GM19240 (cell line): Measurements from ENCODE around the gene ARHGAP26.

Experiments
- DNase-seq: peaks from one replicate; pipeline ENCODE4 v3.0.0; 2011; ENCODE audit warnings: low spot score; ENCODE audit not compliant: insufficient read length

Gene ARHGAP26

DNA sequence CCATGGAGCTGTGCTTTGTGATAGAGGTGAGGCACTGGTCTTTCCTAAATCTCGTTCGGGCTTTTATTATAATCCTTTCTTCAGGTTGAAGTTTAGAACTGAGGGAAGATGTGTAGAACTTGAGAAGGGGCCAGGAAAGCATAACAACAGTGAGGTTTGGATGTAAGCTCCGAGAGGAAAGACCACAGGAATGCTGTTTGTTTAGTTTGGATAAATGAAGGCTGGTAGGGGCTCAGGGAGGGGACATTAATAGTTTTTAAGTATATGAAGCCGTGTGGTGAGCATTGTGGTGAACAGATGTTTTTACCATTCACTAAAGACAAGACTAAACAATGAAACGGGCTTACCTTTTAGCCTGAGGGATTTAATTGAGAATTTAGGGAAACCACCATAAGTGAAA lies 130.8 kb downstream of the ARHGAP26 start:
- no peak for DNase-seq

DNA sequence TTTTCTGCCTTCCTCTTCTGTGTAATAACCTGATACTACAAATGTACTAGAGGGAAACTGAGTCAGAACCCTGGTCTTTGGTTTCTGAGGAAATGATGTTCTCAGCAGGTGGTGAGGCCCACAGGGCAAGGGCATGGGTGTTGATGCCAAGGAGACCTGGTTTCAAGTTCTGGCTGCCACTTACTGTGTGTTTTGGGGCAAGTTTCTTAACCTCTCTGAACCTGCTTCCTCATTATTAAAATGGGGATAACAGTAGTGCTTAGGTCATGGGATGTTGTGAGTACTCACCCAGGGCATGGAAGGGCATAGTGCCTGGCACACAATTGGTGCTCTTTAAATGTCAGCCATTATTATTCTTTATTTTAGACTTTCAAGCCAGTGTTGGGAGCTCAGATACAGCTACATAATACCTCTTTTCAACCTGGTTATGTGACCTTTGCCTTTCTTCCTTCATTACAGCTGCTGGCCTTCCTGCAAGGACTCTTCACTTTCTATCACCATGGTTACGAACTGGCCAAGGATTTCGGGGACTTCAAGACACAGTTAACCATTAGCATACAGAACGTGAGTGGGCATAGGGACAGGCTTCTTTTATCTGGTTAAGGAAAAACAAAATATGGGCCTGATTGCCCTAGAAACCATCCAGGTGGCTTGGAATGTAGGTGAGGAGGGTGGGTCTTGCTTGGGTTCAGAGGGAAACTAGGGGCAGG lies 131.5 kb downstream of the ARHGAP26 start:
- DNase-seq: no peak

DNA sequence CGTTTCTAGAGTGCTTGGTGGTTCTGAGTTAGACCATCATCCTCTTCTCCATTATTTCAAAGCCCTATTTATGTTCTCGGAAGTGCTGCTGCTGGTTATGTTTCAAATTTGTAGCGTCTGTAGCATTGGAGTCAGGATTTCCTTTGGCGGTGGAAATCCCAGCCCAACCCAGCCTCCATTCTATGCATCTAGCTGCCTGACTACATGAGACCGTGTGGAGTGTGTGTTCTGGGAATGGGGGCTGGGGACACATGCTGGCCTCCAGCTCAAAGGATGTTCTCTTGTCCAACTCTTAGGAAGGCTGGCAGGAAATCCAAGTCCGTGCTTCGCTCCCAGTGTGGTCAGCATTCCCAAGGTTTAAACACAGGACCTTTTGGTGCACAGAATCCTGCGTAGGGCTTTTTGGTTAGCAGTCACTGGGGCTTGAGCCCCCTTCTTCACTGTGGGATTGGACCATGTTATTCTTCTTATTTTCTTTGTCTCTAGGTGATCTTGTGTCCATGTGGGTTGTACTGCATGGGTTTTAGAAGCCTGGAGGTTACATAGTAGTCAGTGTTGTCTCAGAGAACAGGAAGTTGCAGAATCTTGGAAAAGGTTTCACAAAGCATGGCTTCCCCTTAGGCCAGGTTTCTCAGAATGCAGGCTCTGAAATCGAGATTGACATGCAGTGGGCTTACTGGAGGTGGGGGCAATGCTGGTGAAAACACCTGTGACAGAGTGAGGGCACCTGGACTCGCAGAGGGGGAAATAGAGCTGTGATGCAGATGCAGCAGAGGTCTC lies 132.2 kb downstream of the ARHGAP26 start:
- DNase-seq: no peak

DNA sequence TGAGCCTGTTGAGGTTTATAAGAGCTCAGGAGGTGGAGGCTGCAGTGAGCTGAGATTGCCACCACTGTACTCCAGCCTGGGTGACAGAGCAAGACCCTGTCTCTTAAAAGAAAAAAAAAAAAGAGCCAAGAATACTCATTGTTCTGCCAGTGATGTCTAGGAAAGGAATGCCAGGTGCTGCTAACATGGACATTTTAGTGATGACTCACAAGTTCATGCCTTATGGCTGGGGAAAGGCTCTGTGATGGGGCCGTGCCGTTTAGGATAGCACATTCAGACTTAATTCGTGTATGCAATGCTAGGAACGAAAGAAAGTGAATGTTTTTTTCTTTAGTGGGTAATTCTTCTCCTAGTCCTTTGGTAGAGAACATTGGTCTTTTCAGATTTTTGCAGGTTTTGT lies 134.2 kb downstream of the ARHGAP26 start:
- DNase-seq: no peak

DNA sequence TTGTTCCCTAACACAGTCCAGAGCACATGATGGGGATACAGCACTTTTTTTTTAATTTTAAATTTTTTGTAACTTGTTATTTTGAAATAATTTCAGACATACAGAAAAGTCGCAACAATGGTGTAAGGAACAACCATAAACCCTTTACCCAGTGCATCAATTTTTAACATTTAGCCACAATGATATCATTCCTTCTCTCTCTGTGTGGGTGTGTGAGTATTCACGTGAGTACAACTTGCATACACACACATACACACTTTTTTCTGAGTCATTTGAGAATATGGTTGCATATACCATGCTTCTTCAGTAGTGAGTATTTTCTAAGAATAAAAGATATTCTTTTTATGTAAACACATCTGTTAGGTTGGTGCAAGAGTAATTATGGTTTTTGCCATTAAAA lies 135.2 kb downstream of the ARHGAP26 start:
- no peak for DNase-seq

DNA sequence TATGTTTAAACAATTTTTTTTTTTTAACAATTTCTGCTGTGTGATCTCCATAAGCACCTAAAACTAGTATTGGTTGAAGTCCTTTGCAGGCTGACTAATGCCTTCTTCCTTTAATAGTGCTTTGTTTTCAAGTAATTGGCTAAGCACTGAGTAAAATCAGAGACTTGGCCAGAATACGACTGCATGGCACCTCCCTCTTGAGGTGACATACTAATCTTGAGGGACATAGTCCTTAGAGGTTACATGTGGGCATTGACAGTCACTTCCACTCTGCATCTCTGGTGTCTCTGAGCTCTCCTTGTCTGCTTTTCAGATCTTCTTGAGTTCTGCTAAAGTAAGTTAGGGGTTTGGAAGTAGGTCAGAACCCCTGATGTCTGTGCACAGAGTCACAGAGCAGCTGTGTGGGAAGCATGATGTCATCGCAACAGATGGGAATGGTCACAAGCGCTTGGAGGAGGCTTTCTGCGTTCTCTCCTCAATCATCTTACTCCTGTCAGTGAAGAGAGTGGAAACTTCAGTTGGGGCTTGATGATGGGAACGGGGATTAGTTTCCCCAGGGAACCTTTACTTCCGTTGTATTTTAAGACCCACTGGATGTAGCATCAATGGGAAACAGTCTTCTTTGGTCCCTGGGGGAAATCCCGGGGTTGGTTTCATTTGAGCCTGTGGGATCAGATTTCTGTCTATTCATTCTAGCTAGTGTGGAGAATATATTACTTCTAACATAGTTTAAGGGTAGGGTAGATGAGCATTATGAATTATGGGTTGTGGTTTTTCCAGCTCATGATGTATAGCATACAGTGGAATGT lies 136.9 kb downstream of the ARHGAP26 start:
- DNase-seq: no peak

DNA sequence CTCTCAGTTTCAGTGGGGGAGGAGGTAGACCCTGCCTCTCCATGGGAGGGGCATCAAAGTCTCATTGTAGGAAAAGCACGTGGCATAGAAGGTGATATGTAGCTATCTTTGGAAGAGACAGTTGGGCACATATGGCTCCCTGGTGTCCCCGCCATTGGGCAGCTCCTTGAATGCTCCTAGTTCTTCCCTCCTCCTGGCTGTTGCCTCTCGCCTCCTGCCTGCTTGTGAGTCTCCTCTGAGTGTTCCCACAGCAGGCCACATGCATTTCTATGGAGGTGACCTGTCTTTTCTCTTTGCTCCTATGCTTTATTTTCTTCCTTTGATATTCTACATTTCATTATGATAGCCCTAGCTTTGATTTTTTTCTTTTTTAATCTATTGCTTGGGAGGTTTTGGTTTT lies 138.5 kb downstream of the ARHGAP26 start:
- no peak for DNase-seq

DNA sequence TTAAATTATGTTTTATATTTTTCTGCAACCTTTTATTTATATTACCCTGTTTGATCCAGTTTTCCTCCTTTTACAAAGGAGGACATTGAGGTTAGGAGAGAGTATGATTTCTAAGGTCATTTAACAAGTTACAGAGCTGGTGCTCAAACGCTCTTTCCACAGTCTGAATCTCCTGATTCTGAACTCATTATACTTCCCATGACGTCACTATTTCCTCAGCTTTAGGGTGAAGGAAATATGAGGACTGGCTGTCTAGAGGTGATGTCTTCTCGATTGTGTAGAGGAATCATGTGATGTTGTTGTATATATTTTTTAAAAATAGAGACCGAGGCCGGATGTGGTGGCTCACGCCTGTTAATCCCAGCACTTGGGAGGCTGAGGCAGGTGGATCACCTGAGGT lies 140.0 kb downstream of the ARHGAP26 start:
- no peak for DNase-seq

DNA sequence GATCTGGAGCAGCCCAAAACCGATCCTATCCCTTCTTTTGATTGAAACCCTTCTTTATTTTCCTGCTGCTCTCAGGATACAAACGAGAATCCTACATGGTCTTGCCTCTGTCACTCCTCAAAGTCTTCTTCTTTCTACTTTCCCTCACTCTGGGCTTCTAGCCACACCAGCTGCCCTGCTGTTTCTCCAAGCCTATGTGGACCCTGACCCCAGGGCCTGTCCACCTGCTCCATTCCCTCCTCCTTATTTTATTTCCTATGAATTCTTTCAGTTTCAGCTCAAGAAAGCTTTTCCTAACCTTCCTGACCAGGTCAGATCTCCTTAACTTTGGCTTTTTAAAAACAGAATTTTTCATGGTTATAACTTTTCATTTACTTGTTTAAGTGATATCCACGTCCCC lies 141.0 kb downstream of the ARHGAP26 start:
- DNase-seq: no peak

DNA sequence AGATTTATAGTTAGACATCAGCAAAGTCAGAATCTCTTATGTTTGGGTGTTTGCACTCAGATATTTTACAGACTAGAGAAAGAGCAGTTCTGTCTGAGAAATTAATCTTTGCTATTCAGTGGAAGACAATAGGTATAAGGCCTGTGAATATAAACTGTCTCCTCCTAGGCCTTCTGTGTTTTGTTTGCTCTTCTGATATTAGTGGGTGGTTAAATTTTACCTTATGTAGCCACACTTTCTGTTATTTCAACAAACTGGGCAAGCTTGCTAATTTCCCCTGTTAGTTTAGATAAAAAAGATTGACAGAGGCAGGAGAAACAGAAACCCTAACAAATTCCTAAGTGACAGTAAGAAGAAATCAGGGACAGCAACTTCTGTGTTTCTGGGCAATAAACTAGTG lies 141.6 kb downstream of the ARHGAP26 start:
- DNase-seq: no peak

DNA sequence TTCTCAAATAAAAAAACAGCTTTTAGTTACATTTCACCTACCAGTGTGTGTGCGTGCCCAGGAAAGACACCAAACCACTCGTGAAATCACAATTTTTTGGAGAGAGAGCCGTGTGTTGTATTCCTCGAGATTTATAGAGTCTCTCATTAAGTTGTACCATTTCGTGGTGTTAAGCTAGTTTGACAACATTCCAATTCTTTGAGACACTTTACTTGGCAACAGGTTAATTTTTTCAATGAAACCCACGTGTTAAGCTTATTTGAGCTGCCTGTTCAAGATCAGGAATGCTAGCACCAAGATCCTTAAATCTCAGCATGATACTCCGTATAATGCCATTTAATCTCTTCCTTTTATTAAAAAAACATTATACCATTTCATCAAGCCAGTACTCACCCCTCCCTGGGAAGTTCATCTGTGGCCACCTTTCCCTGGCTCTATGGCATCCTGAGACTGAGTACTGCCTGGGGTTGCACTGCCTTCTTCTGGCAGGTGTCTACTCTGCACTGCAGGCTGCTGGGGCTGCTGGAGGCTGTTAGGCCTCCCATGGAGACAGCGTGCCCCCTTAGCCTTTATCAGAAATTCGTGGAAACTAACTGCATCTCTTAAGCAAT lies 143.7 kb downstream of the ARHGAP26 start:
- DNase-seq: no peak

DNA sequence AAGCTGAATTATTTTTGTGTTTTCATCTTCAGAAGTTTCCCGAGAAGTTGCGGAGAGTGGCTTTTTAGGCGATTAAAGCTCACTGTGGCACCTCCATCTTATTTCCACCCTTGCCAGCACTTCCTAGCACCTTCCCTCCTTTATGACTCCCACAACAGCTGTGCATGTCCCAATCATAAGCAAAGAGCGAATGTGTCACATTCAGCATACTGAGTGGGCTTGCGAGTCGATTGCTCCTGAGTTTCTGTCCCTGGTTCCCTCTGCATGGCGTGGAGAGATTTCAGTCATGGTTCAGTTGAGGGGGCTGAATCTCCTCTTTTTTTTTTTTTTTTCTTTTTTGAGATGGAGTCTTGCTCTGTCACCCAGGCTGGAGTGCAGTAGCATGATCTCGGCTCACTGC lies 144.9 kb downstream of the ARHGAP26 start:
- no peak for DNase-seq

DNA sequence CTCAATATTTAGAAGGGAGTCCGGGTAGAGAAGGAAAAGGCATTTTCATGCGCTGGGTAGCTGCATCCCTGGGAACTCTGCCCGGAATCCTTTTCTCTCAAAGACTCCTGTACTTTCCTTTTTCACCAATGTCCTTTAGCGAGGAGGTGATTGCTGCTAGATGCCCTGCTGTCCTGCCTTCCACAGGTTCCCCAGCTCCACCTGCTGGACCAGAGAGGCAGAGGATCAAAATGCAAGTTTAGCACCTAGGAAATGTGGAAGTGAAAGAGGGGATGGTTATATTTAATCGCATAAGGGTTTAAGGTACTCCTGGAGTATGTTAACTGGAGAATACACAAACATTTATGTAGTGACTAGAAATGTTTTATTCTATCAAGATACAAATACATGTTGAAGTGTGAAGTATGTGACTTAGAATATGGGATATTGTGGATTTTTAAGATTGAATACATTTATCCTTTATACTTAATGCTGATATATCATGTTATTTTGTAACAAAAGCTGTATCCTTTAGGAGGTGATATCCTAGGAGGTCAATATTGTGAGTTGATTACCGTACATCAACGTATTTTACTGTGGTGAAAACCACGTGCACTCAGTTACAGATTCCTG lies 145.7 kb downstream of the ARHGAP26 start:
- peak; percentile 14 for DNase-seq

DNA sequence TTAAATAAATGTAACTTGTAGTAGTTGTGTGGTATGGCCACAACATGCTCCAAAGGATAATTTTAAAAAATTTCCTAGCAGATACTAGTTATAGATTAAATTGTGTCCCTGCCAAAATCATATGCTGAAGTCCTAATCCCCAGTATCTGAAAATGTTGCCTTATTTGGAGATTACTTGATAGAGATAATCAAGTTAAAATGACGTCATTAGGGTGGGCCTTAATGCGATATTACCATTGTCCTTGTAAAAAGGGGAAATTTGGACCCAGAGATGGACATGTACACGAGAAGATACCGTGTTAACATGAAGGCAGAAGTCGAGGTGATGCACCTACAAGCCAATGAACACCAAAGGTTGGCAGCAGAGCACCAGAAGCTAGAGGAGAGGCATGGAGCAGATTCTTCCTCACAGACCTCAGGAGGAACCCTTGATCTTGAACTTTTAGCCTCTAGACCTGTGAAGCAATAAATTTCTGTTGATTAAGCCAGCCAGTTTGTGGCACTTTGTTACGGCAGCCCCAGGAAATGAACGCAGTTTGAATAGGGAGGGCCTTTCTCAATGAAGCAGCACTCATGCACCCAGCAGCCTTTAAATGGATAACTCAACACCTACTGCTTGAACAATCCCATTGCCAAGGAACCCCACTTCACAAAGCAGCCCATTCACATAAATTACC lies 148.9 kb downstream of the ARHGAP26 start:
- no peak for DNase-seq

DNA sequence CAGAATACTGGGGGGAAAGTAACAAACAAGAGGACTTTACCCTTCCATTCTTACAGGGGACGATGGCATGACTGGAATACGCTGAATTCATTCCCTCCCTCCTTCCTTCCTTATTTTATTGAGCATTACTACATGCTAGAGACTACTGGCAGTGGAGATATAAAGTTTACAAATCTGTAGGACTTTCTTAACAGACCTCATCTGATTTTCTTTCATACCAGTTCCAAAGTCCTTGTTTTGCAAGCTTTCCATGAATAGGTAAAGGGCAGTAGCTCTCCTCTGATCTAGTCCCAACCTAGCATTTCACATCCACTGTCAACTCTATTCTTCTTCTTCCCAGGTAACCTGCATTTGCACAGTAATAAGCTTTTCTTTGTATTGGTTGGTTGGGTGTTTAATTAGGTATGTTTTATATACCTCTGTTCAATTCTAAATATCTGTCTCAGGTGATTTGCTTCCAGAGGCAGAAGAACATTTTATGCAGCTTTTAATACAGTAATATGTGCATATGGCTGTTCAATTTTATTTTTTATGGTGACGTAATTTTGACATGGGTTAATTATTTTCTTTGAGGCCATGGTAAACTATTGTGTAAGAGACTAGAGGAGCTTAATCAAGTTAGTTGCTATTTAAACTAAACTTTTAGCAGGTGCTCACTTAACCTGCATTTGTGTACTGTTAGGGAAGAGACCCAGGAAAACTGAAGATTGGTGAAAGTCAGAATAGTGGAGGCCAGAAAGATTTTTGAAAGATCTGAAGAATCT lies 150.9 kb downstream of the ARHGAP26 start:
- DNase-seq: no peak

DNA sequence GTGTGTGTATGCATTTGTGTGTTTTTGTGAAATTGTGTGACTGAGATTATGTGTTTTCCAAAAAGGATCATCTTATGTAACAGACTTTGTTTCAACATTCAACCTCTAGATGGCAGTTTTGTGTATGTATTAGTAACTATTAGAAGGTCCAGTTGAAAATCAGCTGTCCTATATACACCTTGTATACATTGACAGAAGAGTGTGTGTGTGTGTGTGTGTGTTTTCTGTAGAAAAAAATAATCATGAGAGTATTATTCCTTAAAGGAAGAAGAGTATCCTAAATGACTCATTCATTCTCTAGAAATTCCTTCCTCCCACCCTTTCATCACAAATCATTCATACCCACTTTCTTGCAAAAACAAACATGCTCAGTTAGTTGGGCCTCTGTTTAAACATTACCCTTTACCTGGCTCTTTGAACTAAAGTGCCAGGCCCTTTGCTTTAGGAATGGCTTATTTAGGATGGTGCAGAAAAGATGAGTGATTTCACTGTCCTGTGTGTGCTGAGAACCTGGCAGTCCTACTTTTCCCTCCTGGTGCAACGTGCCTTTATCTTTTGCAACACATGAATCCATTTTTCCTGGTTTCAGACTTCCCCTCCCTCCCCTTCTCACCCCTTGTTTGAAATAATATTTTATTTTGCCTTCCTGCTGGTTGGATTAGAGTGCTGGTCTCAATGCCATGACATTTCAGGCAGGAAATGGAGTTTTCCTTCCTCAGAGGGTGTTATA lies 152.2 kb downstream of the ARHGAP26 start:
- DNase-seq: no peak

DNA sequence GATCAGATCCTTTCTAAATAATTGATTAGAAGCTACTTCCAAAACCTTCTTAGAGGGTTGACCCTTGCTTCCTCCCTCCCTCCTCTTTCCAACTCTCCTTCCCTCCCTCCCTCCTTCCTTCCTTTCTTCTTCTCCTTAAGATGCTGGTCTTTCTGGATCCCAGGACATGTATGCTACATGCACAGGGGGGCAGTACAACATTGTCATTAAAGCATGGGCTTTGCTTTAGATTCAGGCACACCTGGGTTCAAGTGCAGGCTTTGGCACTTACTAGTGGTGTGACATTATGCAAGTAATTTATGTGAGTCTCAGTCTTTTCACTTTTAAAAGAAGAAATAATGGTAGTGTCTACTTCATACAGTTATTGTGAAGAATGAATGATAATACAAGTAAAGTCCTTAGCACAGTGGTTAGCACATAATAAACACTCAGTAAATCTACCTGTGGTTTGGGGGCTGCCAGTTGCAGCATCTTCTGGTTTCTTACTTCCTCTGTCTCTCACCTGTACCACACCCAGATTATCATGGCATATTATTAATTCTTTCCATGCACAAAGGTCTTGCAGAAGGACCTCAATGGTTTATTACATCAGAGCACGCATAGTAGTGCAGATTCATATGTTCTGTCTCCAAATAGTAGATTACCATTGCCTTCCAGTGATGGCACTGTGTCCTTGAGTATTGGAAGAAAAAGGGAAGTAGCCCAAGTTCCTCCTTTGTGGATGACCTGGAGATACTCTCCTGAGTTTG lies 154.1 kb downstream of the ARHGAP26 start:
- no peak for DNase-seq

DNA sequence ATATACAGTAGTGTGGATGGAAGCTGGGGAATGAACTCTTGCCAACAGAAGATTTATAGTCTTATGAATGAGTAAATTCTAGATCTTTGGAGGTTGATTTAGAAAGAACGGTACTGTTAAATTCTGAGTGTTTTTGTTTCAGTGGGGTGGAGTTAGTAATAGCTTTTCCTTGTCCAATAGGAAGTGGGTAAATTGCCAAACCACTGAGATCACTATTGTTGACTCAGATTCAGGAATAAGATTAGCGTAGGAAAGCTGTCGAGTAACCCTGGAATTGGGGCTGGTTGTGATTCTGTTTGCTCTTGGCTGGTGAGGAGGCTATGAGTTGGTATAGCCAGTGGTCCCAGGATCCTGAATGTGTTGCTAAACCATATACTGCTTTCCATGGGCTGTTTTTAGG lies 155.6 kb downstream of the ARHGAP26 start:
- no peak for DNase-seq

DNA sequence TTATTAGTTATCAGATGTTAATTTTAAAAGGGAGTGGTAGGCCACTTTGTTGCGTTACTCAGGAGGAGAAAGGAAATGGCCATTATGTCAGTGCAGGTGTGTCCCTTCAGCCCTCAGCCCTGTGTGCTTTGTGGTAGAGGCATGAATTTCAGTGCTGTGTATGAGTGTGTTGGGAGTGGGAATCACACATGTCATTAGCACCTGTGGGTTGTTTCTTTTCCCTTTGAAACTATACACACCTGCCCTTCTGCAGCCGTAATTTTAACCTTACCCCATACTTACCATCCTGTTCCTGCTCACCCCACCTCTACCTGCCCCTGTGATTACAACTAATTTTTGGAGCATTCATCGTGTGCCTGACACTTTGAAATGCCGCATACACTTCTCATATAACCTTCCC lies 156.4 kb downstream of the ARHGAP26 start:
- DNase-seq: no peak
